CD4-positive, alpha-beta T cell treated with Interleukin-15 for 4 hours (primary cell): ENCODE results near the gene OR2B2.

Experiments used
- DNase-seq: peaks from one replicate; pipeline ENCODE4 v3.0.0-alpha.2; 2020; ENCODE audit warnings: low spot score

Gene OR2B2

GRCh38 chr6:27893059-27893835 lies 18.9 kb downstream of the OR2B2 start:
- DNase-seq, result peak; percentile 90

GRCh38 chr6:27892649-27893058 lies 19.5 kb downstream of the OR2B2 start:
- no peak for DNase-seq

GRCh38 chr6:27891320-27891875 lies 20.8 kb downstream of the OR2B2 start:
- DNase-seq, result no peak

DNA sequence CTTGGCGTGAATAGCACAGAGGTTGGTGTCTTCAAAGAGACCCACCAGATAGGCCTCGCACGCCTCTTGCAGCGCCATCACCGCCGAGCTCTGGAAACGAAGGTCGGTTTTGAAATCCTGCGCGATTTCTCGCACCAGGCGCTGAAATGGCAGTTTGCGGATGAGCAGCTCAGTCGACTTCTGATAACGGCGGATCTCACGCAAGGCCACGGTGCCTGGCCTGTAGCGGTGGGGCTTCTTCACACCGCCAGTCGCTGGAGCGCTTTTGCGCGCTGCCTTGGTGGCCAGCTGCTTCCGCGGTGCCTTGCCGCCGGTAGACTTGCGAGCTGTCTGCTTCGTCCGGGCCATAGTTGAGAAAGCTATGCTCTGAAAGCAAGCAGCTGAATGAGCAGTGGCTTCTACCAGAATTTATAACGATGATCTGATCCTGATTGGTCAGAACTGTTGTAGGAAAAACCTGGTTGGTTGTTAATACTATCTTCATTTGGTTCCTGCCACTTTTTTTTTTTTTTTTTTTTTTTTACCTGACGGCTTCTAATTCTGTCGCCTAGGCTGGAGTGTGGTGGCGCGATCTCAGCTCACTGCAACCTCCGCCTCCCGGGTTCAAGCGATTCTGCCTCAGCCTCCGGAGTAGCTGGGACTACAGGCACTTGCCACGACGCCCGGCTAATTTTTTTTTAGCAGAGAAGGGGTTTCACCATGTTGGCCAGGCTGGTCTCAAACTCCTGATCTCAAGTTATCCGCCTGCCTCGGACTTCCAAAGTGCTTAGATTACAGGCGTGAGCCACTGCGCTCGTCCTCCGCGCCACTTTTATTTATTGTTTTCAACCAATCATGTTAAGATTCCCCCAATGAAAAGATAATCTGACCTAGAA lies 21.5 kb downstream of the OR2B2 start:
- DNase-seq, result peak; percentile 89

- DNase-seq, result no peak
These were observed 22.4 kb downstream of the OR2B2 start for GRCh38 chr6:27889628-27890444.

DNA sequence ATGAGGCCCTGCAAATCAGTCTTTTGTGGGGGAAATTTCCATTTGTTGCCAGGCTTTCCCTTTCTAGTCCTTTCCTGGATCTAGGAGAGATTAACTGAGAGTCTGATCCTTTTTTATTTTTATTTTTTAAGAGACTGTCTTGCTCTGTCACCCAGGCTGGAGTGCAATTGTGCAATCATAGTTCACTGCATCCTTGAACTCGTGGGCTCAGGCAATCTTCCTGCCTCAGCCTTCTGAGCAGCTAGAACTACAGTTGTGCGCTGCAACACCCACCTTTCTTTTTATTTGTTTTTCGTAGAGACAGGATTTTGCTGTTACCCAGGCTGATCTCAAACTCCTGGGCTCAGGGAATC lies 22.9 kb downstream of the OR2B2 start:
- DNase-seq, result no peak

- no peak for DNase-seq
These were observed 23.6 kb downstream of the OR2B2 start for GRCh38 chr6:27888566-27888965.

DNA sequence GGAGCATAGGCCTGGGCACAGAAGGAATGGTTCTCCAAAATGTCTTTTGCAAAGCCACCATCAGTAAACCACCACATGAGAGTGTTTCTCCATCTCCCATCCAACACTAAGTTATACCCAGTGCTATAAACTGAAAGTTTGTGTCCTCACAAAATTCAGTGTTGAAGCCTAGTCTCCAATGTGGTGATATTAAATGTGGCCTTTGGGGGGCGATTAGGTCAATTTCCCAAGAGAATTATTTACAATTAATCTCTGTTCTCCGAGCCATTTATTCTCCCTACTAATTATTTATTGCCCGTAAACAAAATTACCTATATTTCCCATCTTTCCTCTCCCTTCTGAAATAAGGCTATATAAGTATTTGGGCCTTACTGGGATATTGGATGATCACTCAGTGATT lies 26.1 kb downstream of the OR2B2 start:
- no peak for DNase-seq

- DNase-seq, result no peak
These were observed 29.1 kb downstream of the OR2B2 start for GRCh38 chr6:27883136-27883535.

- no peak for DNase-seq
These were observed 29.6 kb downstream of the OR2B2 start for GRCh38 chr6:27882624-27883023.

DNA sequence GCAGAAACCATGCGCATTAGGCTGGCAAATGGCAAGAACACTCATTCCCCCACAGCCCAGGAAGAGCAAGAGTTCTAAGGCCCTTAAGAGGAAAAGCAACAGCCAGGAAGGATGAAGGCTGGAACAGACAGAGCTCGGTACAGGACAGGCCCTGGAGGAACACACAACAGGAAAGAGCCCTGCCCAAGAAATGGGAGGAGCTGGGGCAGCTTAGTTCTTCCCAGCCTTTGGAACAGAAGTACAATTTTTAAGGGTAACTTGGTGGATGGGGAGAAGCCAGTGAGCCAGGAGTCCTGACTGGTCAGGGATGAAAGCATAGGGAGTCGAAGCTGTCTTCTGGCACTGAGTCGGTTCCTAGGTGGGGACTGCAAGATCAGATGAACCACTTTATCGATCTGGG lies 32.4 kb downstream of the OR2B2 start:
- no peak for DNase-seq

DNA sequence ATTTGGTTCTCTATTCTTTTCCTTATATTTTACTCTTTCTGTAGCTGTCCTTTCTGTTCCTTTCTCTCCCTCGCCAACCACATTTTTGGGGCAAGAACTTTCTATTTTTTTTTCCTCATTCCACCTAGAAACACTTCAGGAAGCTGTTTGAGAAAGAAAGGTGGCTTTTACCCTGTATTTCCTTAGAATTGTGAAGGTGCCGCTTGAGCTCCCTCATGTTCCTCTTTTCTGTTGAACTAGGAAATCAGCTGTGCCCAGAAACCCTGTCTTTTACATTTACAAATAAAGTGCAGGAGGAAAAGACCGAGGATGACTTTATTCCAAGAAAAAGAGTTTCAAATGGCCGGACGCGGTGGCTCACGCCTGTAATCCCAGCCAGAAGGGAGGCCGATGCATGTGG lies 38.2 kb downstream of the OR2B2 start:
- no peak for DNase-seq

DNA sequence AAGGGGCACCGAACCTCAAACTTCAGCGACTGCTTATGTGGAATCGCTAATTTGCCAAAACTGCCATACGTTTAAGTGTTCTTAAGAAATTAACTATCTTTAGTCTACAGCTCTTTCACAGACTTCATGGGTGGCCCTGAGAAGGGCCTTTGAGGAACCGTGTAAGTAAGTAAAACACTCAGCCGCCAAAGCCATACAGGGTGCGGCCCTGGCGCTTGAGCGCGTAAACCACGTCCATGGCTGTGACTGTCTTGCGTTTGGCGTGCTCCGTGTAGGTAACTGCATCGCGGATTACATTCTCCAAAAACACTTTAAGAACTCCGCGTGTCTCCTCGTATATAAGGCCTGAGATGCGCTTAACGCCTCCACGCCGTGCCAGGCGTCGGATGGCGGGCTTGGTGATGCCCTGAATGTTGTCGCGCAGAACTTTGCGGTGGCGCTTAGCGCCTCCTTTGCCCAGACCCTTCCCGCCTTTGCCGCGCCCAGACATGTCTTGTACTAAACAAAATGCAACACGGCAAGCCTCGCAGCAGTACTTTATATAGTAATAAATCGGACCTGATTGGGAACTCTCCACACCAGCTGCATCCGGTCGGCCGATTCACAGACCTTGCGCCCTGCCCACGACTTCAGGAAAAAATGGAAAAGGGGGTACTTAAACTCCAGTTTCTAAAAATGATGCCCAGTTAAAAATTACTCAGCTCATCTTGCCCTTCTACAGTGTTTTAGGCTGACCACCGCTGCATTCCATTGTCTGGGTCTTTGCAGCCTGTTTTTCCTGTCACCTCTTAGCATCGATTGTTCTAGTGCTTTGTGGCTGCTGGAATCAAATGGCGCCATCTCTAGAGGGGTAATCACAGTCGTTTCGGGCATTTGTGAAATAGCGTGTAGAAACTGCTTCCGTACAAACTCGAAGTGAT lies 38.9 kb downstream of the OR2B2 start:
- DNase-seq, result peak; percentile 82

- no peak for DNase-seq
These were observed 39.6 kb downstream of the OR2B2 start for GRCh38 chr6:27872642-27873020.

DNA sequence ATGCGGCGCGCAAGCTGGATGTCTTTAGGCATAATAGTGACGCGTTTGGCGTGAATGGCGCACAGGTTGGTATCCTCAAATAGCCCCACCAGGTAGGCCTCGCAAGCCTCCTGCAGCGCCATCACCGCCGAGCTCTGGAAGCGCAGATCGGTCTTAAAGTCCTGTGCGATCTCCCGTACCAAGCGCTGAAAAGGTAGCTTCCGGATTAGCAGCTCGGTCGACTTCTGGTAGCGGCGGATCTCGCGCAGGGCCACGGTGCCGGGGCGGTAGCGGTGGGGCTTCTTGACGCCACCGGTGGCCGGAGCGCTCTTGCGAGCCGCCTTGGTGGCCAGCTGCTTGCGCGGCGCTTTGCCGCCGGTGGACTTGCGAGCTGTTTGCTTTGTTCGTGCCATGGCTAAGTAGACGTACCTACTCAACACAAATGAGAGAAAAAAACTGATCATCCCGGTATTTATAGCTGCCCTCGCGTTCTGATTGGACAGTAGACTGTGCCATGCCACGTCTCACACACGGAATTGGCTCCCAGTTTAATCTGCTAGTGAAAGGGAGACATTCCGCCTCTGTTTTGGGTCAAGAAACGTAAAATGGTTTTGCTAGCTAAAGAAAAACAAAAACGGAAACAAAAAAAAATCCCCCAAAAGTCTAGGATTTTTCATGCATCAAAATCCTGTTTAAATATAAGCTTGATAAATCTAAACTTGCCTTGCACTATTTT lies 40.1 kb downstream of the OR2B2 start:
- DNase-seq, result peak; percentile 95

GRCh38 chr6:27870291-27870870 lies 41.8 kb downstream of the OR2B2 start:
- no peak for DNase-seq

- no peak for DNase-seq
These were observed 43.9 kb downstream of the OR2B2 start for GRCh38 chr6:27868311-27868710.

- DNase-seq, result no peak
These were observed 44.3 kb downstream of the OR2B2 start for GRCh38 chr6:27867945-27868300.

GRCh38 chr6:27867051-27867944 lies 44.9 kb downstream of the OR2B2 start:
- peak; percentile 72 for DNase-seq
